Thymus (tissue), 14 donors: ENCODE data around the gene SMYD1. TPM values are rescaled to one million over a fixed set of nuclear protein-coding genes. Genes with fewer than 3 reads are reported as not detected.
"Not testable (repeated sequence)": the region's sequence is repeated elsewhere in the genome, so short reads cannot be mapped to it uniquely, and the experiment has no call there.

Experiments
- DNase-seq, 9 donors: peaks; one replicate each; pipeline ENCODE4 v3.0.0-alpha.2; 2013; ENCODE audit warnings: low spot score in 9 of 9, low read depth in 6 of 9, missing footprints in 1 of 9
- H3K27ac ChIP-seq, 2 donors: one replicate each; pipeline ENCODE4 v1.5.1; 2013; ENCODE audit warnings: control low read depth in 1 of 2, low read depth in 1 of 2, low read length in 1 of 2, mild to moderate bottlenecking in 1 of 2, moderate library complexity in 1 of 2
- H3K27me3 ChIP-seq, 2 donors: one replicate each; pipeline ENCODE4 v1.5.1; 2013; ENCODE audit warnings: low read length in 1 of 2; ENCODE audit not compliant: control insufficient read depth in 2 of 2, insufficient read depth in 1 of 2
- H3K36me3 ChIP-seq, 2 donors: one replicate each; pipeline ENCODE4 v1.5.1; 2013; ENCODE audit warnings: low read length in 1 of 2, mild to moderate bottlenecking in 1 of 2, moderate library complexity in 1 of 2; ENCODE audit not compliant: control insufficient read depth in 2 of 2, insufficient read depth in 2 of 2
- H3K4me1 ChIP-seq, 2 donors: one replicate each; pipeline ENCODE4 v1.5.1; 2013; ENCODE audit warnings: low read length in 2 of 2; ENCODE audit not compliant: control insufficient read depth in 2 of 2, insufficient read depth in 2 of 2
- H3K4me3 ChIP-seq, 2 donors: one replicate each; pipeline ENCODE4 v1.5.1; 2013; ENCODE audit warnings: low read length in 2 of 2, control low read depth in 1 of 2, mild to moderate bottlenecking in 1 of 2
- H3K9me3 ChIP-seq, 2 donors: one replicate each; pipeline ENCODE4 v1.5.1; 2013; ENCODE audit warnings: low read length in 1 of 2, mild to moderate bottlenecking in 1 of 2; ENCODE audit not compliant: control insufficient read depth in 2 of 2, insufficient read depth in 1 of 2
- WGBS: extraction: QIAGEN DNeasy Blood & Tissue Kit; methylation state at CpG from one replicate; pipeline ENCODE4 v1.1.7; 2013; 5-methylcytosine and 5-hydroxymethylcytosine counted together
- long read RNA-seq, 10 donors: transcript quantifications; one replicate each; lab custom pipeline, GENCODE V29; 2026
- polyA plus RNA-seq: library from polyadenylated mRNA; stranded (reverse); fragments of 200-250 nt; gene quantifications from one replicate; pipeline ENCODE4 v1.2.3, GENCODE V29; 2013
- total RNA-seq: library from RNA; stranded (reverse); fragments of 120-200 nt; gene quantifications from one replicate; pipeline ENCODE4 v1.2.4, GENCODE V29; 2013
- donor health status: healthy.

Gene SMYD1
- total RNA-seq (0.42 TPM), polyA plus RNA-seq (0.43 TPM)
- long read RNA-seq, donor 1 = 0 reads
- long read RNA-seq, donor 2 = 0 reads
- long read RNA-seq, donor 3 = 0 reads
- long read RNA-seq, donor 4 = 0 reads
- long read RNA-seq, donor 5 = 0 reads
- long read RNA-seq, donor 6 = 0 reads
- long read RNA-seq, donor 7, full-length matches to known transcripts = 1 of 1 reads
- long read RNA-seq, donor 7, partial matches to known transcripts = 0 of 1 reads
- long read RNA-seq, donor 7, other reads (novel, unspliced or antisense) = 0 of 1 reads
- long read RNA-seq, donor 8, full-length matches to known transcripts = 1 of 1 reads
- long read RNA-seq, donor 8, partial matches to known transcripts = 0 of 1 reads
- long read RNA-seq, donor 8, other reads (novel, unspliced or antisense) = 0 of 1 reads
- long read RNA-seq, donor 9 = 0 reads
- long read RNA-seq, donor 10 = 0 reads

- H3K4me1 ChIP-seq = no peaks in the 10 kb centered on the region
- no peak within 1 kb of the TSS for H3K27ac ChIP-seq
- no peaks in the 10 kb centered on the region for H3K36me3 ChIP-seq
- 95% methylated on average over 8 of the region's 8 CpGs for WGBS
- no peak within 1 kb of the TSS for H3K4me3 ChIP-seq
- DNase-seq = no peak
- H3K9me3 ChIP-seq = no peaks in the 10 kb centered on the region
- H3K27me3 ChIP-seq = no peaks in the 10 kb centered on the region
These were observed at the start of gene SMYD1 for GRCh38 chr2:88067598-88067997. Gene SMYD1 (plus strand): TSS chr2:88067825. CDS start chr2:88067865, 40 bp downstream.

- 98% methylated on average over 11 of the region's 11 CpGs for WGBS
- H3K27me3 ChIP-seq, H3K36me3 ChIP-seq, DNase-seq, H3K27ac ChIP-seq, H3K4me3 ChIP-seq, H3K9me3 ChIP-seq: not testable (repeated sequence)
- peaks cover 0 to 11% of the 10 kb centered on the region in 2 donors for H3K4me1 ChIP-seq
These were observed 49.4 kb upstream of the SMYD1 start for GRCh38 chr2:88018077-88018805.

GRCh38 chr2:88018909-88019308, 48.7 kb upstream of the SMYD1 start:
- peaks cover 0 to 11% of the 10 kb centered on the region in 2 donors for H3K4me1 ChIP-seq
- no peak for DNase-seq
- no peaks in the 10 kb centered on the region for H3K36me3 ChIP-seq
- peaks cover 0 to 7% of the 10 kb centered on the region in 2 donors for H3K27me3 ChIP-seq
- WGBS = 97% methylated on average over 6 of the region's 6 CpGs
- H3K4me3 ChIP-seq = no peak overlapping the region
- no peak overlapping the region for H3K27ac ChIP-seq
- H3K9me3 ChIP-seq = peaks cover 3 to 7% of the 10 kb centered on the region in 2 donors

DNA sequence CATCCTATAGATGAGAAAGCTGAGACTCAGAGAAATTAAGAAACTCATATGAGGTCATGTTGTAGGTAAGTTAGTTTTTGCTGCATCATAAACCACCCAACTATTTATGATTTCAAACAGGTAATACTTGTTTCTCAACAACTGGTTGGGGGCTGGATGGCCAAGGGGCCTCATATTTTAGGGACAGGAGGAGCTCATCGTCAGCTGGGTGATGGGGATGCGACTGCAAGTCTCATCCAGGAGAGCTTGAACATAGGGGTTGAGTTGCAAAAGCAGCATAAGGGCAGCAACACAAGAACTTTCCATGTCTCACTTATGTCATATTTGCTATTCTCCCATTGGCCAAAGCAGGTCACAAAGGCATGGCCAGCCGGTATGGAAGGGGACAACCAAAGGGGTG, 47.6 kb upstream of the SMYD1 start:
- Histone ChIP-seq H3K4me1 (peaks cover 0 to 11% of the 10 kb centered on the region in 2 donors), H3K4me3 (no peak overlapping the region), H3K27me3 (peaks cover 0 to 7% of the 10 kb centered on the region in 2 donors), H3K36me3 (no peaks in the 10 kb centered on the region), H3K9me3 (peaks cover 3 to 7% of the 10 kb centered on the region in 2 donors), H3K27ac (no peak overlapping the region)
- no peak for DNase-seq
- WGBS = 91% methylated on average over 3 of the region's 3 CpGs

GRCh38 chr2:88022669-88022921, 45.0 kb upstream of the SMYD1 start:
- H3K4me3 ChIP-seq = no peak overlapping the region
- no peaks in the 10 kb centered on the region for H3K4me1 ChIP-seq
- DNase-seq = no peak
- 97% methylated on average over 5 of the region's 5 CpGs for WGBS
- H3K36me3 ChIP-seq = peaks cover 0 to 4% of the 10 kb centered on the region in 2 donors
- peaks cover 3 to 7% of the 10 kb centered on the region in 2 donors for H3K9me3 ChIP-seq
- H3K27ac ChIP-seq = no peak overlapping the region
- no peaks in the 10 kb centered on the region for H3K27me3 ChIP-seq

DNA sequence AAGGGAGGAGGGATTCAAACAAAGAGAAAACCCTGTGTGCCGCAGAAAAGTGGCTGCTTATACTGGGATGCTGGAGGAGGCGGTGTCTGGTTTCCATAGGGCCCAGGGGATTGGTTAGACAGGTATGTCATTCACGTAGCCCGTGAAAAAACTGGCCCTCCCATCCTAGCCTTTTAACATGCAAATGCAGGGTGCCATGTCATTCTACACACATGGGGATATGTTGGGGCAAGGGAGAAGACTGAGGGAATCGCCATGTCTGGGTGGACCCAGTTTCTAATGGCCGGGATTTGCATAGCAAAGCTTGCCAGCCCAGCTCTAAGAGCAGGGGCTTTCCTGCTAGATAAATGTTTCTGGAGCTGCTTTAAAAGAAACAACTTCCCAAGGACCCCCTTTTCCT, 43.1 kb upstream of the SMYD1 start:
- no peak overlapping the region for H3K4me3 ChIP-seq
- WGBS = 96% methylated on average over 6 of the region's 6 CpGs
- DNase-seq = no peak

GRCh38 chr2:88027697-88028389, 39.8 kb upstream of the SMYD1 start:
- H3K27ac ChIP-seq = no peak overlapping the region

More for the DNA sequence above, 43.1 kb upstream of the SMYD1 start:
- no peaks in the 10 kb centered on the region for H3K9me3 ChIP-seq
- no peaks in the 10 kb centered on the region for H3K4me1 ChIP-seq
- H3K27ac ChIP-seq = no peak overlapping the region
- no peaks in the 10 kb centered on the region for H3K27me3 ChIP-seq
- peaks cover 5 to 7% of the 10 kb centered on the region in 2 donors for H3K36me3 ChIP-seq

DNA sequence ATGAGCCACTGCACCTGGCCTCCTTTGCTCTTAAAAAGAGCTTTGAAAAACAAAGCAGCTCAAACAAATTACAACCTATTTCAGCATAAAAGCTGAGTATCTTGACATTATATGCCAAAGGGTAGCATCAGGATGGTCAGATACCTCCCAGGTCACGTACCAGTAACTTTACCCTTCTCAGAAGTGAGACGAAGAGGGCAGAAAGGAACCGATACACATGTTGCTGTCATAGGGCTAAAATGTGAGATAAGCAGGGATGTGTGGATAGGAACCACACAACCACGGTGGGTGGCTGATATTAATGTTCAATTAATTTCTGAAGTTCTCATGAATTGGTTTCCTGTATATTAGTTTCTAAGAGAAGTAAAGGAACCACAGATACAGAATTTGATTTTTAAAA, 38.7 kb upstream of the SMYD1 start:
- no peak for DNase-seq
- WGBS = 97% methylated on average over 4 of the region's 4 CpGs
- no peaks in the 10 kb centered on the region for H3K27me3 ChIP-seq
- H3K9me3 ChIP-seq = no peaks in the 10 kb centered on the region
- no peaks in the 10 kb centered on the region for H3K4me1 ChIP-seq
- H3K27ac ChIP-seq = no peak overlapping the region
- no peak overlapping the region for H3K4me3 ChIP-seq
- peaks cover 8 to 21% of the 10 kb centered on the region in 2 donors for H3K36me3 ChIP-seq

More at GRCh38 chr2:88027697-88028389, 39.8 kb upstream of the SMYD1 start:
- Histone ChIP-seq H3K27me3 (no peaks in the 10 kb centered on the region), H3K4me3 (no peak overlapping the region), H3K36me3 (peaks cover 8 to 16% of the 10 kb centered on the region in 2 donors), H3K4me1 (no peaks in the 10 kb centered on the region), H3K9me3 (no peaks in the 10 kb centered on the region)
- 56% methylated on average over 10 of the region's 10 CpGs for WGBS
- peak in 1 of 9 donors; percentile 13 for DNase-seq
